ENCODE measurements around the gene OPN1MW.
A peak's percentile ranks its signal among the peaks of the same experiment; 100 is the strongest.
"Not testable (repeated sequence)": the region's sequence is repeated elsewhere in the genome, so short reads cannot be mapped to it uniquely, and the experiment has no call there.

OPN1MW gene

DNA sequence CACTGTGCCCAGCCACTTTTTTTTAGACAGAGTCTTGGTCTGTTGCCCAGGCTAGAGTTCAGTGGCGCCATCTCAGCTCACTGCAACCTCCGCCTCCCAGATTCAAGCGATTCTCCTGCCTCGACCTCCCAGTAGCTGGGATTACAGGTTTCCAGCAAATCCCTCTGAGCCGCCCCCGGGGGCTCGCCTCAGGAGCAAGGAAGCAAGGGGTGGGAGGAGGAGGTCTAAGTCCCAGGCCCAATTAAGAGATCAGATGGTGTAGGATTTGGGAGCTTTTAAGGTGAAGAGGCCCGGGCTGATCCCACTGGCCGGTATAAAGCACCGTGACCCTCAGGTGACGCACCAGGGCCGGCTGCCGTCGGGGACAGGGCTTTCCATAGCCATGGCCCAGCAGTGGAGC is at the start of gene OPN1MW:
Gene OPN1MW, plus strand, starts transcription at position 301 of the 400 bp plus-strand sequence. Its CDS starts 82 bp downstream, at position 383.
- not testable (repeated sequence) for DNase-seq (ENCODE audit: low read depth in 2 of 2)

DNA sequence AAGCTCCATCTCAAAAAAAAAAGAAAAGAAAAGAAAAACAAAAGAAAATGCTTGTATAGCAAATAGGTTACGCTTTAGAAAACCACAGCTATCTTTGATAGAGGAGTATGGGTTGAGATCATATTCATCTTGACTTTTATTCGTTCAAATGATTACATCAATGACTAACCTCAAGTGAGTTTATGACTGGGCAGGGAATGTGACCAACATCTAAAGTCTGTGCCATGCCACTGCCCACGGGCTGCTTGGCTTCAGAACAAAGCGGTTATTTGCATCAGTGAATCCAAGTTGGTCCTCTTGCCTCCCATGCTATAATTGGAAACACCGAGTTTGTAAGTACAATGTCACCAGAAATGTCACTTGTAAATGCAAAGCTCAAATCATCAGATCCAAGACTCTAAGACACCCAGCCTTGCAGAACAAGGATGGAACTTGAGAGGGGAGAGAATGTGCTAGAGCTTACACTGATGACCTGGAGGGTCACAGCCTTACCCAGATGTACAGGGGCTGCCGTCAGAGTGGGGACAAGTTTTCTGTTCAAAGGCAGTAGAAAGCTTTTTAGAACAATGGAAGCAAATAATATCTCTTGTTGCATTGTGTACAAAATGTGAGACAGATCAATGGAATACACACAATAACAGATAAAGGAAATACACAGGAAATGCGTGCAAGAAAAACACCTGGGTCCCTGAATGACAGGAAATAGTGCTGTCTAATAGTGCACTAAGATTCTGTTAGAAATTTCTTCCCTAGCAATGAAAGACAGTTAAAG is 46.8 kb upstream of the OPN1MW start:
- DNase-seq (ENCODE audit: low read depth in 2 of 2), result no peak

DNA sequence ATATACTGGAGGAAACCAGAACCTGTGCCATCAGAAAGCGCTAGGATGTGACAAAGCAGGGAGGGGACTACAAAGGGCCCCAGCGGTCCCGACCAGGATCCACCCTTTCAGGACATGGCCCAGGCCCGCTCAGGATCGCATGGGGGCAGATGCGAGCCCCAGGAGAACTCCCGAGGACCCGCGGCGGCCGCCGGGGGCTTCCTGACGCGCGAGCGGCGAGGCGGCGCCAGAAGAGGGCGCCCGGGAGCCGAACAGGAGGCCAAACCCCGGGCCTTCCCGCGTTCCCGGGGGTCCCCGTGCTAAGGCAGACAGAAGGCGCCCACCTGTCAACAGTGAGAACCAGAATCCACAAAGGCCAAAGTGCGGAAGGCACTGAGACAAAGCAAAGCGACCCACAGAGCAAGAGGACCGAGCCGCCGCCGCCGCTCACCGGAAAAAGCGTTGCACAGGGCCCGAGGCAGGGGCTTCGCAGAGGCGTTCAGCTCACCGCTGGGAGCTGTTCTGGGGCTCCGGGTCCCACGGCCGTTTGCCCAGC is 45.7 kb upstream of the OPN1MW start:
- peak; percentile 49 to 53 for DNase-seq (ENCODE audit: low read depth in 2 of 2)

DNA sequence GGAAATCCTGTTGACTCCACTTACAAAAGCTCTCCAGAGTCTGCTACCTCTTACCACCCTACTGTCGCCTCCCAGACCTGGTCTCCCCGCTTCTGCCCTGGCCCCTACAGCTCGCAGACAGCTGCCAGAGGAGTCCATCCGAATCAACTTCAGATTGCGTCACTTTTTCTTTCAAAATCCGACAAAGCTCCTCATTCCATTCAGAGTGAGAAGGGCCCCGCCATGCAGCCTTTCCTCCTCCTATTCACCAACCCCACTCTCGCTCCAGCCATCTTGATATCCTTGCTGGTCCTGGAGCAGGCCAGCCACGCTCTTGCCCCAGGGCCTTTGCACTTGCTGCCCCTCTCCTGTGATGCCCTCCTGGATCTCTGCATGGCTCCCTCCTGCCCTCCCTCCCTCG is 43.5 kb upstream of the OPN1MW start:
- DNase-seq (ENCODE audit: low read depth in 2 of 2), result no peak

DNA sequence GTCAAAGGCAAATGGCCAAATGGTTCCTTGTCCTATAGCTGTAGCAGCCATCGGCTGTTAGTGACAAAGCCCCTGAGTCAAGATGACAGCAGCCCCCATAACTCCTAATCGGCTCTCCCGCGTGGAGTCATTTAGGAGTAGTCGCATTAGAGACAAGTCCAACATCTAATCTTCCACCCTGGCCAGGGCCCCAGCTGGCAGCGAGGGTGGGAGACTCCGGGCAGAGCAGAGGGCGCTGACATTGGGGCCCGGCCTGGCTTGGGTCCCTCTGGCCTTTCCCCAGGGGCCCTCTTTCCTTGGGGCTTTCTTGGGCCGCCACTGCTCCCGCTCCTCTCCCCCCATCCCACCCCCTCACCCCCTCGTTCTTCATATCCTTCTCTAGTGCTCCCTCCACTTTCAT is 42.2 kb upstream of the OPN1MW start:
- DNase-seq (ENCODE audit: low read depth in 2 of 2), result no peak

DNA sequence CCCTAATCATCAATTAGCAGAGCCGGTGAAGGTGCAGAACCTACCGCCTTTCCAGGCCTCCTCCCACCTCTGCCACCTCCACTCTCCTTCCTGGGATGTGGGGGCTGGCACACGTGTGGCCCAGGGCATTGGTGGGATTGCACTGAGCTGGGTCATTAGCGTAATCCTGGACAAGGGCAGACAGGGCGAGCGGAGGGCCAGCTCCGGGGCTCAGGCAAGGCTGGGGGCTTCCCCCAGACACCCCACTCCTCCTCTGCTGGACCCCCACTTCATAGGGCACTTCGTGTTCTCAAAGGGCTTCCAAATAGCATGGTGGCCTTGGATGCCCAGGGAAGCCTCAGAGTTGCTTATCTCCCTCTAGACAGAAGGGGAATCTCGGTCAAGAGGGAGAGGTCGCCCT is 41.7 kb upstream of the OPN1MW start:
- DNase-seq (ENCODE audit: low read depth in 2 of 2), result no peak

DNA sequence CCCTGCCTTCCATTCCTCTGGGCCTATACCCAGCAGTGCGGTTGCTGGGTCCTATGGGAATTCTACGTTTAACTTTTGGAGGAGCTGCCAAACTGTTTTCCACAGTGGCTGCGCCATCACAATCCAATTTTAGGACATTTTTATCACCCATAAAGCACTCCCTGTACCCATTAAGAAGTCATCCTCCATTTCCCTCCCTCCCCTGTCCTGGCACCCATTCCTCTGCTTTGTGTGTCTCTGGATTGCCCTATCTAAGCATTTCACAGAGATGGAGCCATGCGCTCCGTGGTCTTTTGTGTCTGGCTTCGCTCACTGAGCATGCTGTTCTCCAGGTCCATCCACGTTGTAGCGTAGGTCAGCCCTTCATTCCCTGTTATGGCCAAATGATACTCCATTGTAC is 40.0 kb upstream of the OPN1MW start:
- DNase-seq (ENCODE audit: low read depth in 2 of 2), result no peak

DNA sequence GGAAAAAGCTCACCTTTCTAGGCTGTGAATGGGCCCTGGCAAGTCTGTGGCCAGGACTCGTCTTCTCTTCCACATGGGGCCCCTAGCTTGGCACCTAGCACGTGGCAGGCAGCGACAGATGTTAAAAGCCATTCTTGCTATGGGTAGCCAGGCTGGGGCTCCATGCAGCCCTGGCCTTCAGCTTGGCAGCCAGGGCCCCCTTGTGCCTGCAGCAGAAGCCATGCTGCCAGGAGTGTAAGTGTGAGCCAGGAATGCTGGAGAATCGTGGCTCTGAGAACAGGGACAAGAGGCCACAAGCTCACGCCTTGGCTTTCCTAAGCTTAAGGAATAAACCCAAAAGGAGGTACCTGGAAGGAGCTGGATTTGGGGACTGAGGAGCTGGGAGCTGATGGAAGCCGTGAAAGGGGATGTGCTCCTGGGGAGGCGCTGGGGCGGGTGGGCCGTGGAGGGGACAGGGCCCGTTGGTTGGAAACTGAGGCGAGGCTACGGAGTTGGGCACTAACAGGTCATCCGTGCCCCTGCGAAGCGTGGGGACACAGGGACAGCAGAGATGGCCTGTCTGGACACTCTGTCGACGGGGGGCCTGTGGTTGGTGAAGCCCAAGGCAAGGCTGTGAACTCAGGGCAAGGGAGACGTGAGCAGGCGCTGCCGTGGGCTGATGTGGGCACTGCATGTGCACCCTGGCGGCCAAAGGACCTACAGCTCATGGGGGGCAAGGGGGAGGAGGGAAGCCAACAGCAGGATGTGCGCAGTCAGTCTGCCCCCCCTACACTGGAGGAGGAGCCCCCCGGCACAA is 39.2 kb upstream of the OPN1MW start:
- DNase-seq (ENCODE audit: low read depth in 2 of 2), result no peak

DNA sequence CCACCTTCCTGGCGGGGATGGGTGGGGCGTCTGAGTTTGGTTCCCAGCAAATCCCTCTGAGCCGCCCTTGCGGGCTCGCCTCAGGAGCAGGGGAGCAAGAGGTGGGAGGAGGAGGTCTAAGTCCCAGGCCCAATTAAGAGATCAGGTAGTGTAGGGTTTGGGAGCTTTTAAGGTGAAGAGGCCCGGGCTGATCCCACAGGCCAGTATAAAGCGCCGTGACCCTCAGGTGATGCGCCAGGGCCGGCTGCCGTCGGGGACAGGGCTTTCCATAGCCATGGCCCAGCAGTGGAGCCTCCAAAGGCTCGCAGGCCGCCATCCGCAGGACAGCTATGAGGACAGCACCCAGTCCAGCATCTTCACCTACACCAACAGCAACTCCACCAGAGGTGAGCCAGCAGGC is 38.4 kb upstream of the OPN1MW start, which contains the start of gene OPN1LW:
Gene OPN1LW, plus strand, starts transcription at position 234 of the 400 bp plus-strand sequence. Its CDS starts 41 bp downstream, at position 275.
- DNase-seq (ENCODE audit: low read depth in 2 of 2), result not testable (repeated sequence)

DNA sequence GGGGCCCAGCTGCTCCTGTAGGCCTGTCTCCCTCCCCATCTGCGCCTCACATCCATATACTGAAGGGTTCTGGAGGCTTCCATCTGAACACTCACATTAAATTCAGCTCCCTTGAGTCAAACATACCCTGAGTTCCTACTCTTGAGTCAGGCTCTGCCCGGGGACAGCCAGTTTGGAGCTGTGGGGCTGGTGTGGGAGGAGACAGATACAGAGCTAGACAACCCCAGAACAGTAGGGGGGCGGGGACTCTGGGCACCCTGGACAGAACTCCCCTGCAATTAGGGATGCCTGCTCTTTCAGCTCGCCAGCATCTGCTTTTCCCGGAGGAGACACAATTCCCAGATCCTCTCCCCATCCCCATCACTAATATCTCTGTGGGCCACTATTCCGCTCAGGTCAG is 31.4 kb upstream of the OPN1MW start:
- not testable (repeated sequence) for DNase-seq (ENCODE audit: low read depth in 2 of 2)

DNA sequence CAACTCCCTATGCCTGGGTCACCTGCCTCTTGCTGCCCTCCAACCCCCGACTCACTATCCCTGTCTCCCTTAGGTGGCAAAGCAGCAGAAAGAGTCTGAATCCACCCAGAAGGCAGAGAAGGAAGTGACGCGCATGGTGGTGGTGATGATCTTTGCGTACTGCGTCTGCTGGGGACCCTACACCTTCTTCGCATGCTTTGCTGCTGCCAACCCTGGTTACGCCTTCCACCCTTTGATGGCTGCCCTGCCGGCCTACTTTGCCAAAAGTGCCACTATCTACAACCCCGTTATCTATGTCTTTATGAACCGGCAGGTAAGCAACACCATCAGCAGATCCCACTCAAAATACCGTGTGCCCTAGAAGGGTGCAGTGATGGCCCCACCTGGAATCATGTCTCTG is 26.2 kb upstream of the OPN1MW start:
- DNase-seq (ENCODE audit: low read depth in 2 of 2), result not testable (repeated sequence)

DNA sequence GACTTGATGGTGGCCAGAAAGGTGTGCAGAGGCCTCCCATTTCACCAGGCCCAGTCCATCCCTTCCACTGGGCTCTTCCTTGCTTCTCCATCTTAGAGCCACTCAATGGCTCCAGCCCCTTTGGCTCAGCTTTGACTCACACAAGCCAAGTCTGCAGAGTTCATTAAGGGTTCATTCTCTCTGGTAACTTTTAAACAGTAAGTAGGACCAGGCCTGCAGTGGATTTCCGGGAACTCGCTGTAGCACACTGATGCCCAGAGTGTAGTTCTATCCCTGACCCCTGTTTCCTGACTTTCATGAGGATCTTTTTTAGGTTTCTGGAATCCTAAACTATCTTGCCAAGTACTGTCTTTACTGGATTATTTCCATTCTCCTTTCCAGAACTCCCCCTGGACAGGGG is 25.2 kb upstream of the OPN1MW start:
- DNase-seq (ENCODE audit: low read depth in 2 of 2), result not testable (repeated sequence)

DNA sequence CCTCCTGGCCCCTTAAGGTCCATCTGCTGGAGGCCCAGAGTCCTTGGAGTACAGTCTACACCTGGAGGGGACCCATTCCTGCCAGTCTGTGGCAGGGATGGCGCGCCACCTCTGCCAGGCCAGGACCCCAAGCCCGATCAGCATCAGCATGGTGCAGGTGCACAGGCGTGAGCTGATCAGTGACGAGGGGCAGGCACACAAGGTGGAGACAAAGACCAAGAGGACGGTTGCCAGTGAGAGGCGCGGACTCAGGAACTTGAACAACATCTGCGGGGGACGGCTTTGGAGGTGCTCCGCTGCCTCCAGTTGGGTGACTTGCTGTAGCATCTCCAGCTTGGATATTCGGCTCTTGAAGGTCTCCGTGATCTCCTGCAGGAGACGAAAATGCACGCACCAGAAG is 23.1 kb upstream of the OPN1MW start:
- not testable (repeated sequence) for DNase-seq (ENCODE audit: low read depth in 2 of 2)

DNA sequence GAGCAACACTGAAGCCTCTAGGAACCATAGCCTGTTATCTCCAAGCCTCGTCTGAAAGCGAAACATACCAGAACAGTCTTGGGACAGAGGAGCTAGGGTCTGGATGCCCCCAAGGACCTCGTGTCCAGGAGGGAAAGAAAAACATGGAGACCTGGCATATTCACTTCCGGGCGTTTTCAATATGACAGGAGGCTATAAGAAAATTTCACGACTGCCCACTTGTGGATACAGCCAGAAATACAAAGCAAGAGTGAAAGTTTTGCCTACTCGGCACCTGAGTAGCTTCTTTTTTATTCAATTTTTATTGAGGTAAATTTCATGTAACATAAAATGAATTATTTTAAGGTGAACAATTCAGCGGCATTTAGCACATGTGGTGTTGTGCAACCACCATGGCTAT is 17.5 kb upstream of the OPN1MW start:
- not testable (repeated sequence) for DNase-seq (ENCODE audit: low read depth in 2 of 2)

DNA sequence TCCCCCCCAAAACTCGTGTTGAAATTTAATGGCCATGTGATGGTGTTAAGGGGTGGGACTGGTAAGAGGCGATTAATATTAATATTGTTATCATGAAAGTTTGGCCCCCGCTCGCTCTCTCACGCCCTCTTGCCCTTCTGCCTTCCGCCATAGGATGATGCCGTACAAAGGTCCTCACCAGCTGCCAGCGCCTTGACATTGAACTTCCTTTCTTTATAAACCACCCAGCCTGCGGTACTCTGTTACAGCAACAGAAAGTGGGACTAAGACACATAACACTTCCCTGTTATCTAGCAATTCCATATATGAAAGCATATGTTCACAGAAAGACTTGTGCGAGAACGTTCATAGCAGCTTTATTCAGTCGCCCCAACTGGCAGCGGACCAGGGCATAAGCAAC is 14.0 kb upstream of the OPN1MW start:
- DNase-seq (ENCODE audit: low read depth in 2 of 2), result not testable (repeated sequence)

DNA sequence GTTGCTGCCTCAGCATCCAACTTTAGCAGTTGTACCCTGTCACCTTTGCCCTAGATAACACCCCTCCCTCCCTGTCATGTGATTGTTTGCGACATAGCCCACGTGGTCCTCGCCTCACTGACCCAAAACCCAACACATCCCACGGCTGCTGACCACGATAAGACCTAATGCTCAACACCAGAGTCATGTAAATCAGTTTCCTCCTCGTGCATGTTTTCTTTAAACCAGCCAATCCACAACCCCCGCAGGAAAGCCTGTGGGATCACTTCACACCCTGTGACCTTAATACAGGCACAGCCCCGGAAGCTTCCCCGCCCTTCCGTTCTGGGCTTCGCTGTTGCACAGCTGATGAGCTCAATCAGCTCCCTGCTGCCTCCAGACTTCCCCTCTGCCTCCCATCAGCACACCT is 9.9 kb upstream of the OPN1MW start:
- DNase-seq (ENCODE audit: low read depth in 2 of 2), result not testable (repeated sequence)

DNA sequence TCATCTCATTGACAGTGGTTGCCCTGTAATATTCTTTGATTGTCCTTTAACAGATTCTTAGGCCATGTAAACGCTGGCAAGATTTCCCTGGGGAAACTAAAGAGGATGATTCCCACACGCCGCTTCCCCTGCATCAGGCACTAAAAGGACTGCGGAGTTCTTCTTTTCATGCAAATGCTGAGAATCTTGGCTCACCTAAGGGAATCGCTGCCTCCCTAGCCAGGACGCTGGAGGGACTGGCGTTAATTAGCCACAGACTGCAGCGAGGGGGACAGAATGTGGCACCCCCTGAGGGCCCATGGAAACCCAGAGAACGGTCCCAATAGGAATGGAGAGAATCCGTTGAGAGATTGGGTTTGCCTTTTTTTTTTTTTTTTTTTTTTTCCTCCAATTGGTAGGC is 8.0 kb upstream of the OPN1MW start:
- DNase-seq (ENCODE audit: low read depth in 2 of 2), result not testable (repeated sequence)

DNA sequence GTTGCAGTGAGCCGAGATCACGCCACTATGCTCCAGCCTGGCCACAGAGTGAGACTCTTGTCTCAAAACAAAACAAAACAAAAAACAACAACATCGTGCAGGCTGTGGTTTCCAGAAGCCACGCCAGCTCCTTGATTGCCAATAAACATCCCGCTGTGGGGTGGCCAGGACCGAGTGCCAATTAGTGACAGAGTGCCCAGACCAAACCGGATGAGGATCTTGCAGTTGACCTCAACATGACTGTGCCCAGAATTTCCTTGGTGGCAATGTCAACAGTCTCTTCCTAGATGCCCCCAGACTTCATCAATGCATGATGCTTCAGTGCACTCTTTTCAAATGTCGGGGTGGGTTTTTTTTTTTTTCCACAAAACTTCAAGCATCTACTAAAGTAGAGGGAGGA is 1.4 kb downstream of the OPN1MW start:
- not testable (repeated sequence) for DNase-seq (ENCODE audit: low read depth in 2 of 2)

DNA sequence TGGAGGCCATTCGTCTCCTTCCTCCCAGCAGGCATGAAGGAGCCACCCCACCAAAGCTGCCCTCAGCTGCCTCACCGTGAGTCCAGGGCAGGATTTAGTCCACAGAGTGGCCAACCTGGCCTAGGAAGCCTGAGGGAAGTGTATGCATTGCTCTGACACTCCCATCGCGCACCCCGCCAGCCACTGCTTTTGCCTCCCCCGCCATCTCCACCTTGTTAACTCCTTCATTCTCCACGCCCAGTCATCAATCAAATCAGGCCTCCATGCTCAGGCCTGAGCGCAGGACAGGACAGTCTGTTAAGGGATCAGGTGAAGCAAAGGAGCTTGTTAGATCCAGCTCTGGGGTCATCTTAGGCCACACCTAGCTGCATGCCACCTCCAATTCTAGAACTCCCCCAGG is 10.4 kb downstream of the OPN1MW start:
- DNase-seq (ENCODE audit: low read depth in 2 of 2), result not testable (repeated sequence)

DNA sequence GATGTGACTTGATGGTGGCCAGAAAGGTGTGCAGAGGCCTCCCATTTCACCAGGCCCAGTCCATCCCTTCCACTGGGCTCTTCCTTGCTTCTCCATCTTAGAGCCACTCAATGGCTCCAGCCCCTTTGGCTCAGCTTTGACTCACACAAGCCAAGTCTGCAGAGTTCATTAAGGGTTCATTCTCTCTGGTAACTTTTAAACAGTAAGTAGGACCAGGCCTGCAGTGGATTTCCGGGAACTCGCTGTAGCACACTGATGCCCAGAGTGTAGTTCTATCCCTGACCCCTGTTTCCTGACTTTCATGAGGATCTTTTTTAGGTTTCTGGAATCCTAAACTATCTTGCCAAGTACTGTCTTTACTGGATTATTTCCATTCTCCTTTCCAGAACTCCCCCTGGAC is 11.9 kb downstream of the OPN1MW start:
- DNase-seq (ENCODE audit: low read depth in 2 of 2), result not testable (repeated sequence)

DNA sequence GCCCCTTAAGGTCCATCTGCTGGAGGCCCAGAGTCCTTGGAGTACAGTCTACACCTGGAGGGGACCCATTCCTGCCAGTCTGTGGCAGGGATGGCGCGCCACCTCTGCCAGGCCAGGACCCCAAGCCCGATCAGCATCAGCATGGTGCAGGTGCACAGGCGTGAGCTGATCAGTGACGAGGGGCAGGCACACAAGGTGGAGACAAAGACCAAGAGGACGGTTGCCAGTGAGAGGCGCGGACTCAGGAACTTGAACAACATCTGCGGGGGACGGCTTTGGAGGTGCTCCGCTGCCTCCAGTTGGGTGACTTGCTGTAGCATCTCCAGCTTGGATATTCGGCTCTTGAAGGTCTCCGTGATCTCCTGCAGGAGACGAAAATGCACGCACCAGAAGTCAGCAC is 14.1 kb downstream of the OPN1MW start:
- DNase-seq (ENCODE audit: low read depth in 2 of 2), result not testable (repeated sequence)

DNA sequence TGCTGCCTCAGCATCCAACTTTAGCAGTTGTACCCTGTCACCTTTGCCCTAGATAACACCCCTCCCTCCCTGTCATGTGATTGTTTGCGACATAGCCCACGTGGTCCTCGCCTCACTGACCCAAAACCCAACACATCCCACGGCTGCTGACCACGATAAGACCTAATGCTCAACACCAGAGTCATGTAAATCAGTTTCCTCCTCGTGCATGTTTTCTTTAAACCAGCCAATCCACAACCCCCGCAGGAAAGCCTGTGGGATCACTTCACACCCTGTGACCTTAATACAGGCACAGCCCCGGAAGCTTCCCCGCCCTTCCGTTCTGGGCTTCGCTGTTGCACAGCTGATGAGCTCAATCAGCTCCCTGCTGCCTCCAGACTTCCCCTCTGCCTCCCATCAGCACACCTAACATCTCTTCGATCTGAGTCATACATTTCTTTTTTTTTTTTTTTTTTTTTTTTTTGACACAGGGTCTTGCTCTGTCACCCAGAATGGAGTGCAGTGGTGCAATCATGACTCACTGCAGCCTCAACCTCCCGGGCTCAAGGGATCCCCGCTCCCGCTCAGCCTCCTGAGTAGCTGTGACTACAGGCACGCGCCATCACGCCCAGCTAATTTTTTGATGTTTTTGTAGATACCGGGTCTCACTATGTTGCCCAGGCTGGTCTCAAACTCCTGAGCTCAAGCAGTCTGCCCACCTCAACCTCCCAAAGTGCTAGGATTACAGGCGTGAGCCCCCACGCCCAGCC is 27.4 kb downstream of the OPN1MW start:
- DNase-seq (ENCODE audit: low read depth in 2 of 2), result not testable (repeated sequence)
